PFSK-1 (cell line): ENCODE measurements around the gene PCDHA9.

Experiments used
- FOXP2 ChIP-seq: optimal IDR thresholded peaks from 2 replicates; pipeline ENCODE3; 2011; ENCODE audit warnings: borderline replicate concordance, control low read depth, inconsistent platforms; ENCODE audit not compliant: insufficient read depth; ENCODE audit errors: extremely low read length, extremely low read depth
- POLR2AphosphoS5 ChIP-seq: IDR thresholded peaks from 2 replicates; pipeline ENCODE4 v1.6.1; 2012; ENCODE audit warnings: low read depth, mild to moderate bottlenecking, control low read depth, low read length, moderate library complexity
- REST ChIP-seq, 2 experiments: IDR thresholded peaks; 2 replicates each; pipeline versions ENCODE4 v1.6.1 to v1.8.0; 2011 to 2012; ENCODE audit warnings: low read depth in 2 of 2, low read length in 2 of 2, control low read depth in 1 of 2, inconsistent platforms in 1 of 2, mild to moderate bottlenecking in 1 of 2, moderate library complexity in 1 of 2; ENCODE audit not compliant: insufficient read depth in 1 of 2
- SIN3A ChIP-seq: IDR thresholded peaks from 2 replicates; pipeline ENCODE4 v1.6.1; 2012; ENCODE audit warnings: mild to moderate bottlenecking, low read length, moderate library complexity, borderline replicate concordance; ENCODE audit not compliant: insufficient read depth
- TAF1 ChIP-seq: IDR thresholded peaks from 2 replicates; pipeline ENCODE4 v1.6.1; 2012; ENCODE audit warnings: low read length, control low read depth, borderline replicate concordance; ENCODE audit not compliant: insufficient read depth

Gene PCDHA9

GRCh38 chr5:140823475-140823874 lies 24.7 kb upstream of the PCDHA9 start:
- TF ChIP-seq POLR2AphosphoS5 = no peak
- no peak for TF ChIP-seq TAF1
- no peak for TF ChIP-seq FOXP2
- TF ChIP-seq REST (IDR thresholded peaks at IDR 0.05; ENCODE audit: insufficient read depth in 1 of 2, low read depth in 2 of 2, low read length in 2 of 2) = no peak
- no peak for TF ChIP-seq SIN3A

- no peak for TF ChIP-seq POLR2AphosphoS5
- no peak for TF ChIP-seq SIN3A
- TF ChIP-seq TAF1 = no peak
- no peak for TF ChIP-seq FOXP2
- TF ChIP-seq REST (IDR thresholded peaks at IDR 0.05; ENCODE audit: insufficient read depth in 1 of 2, low read depth in 2 of 2, low read length in 2 of 2) = no peak
These were observed 20.3 kb upstream of the PCDHA9 start, which contains the start of gene PCDHA6 for GRCh38 chr5:140827704-140828361. Gene PCDHA6 (plus strand): TSS chr5:140827960. CDS start chr5:140828092, 132 bp downstream.

DNA sequence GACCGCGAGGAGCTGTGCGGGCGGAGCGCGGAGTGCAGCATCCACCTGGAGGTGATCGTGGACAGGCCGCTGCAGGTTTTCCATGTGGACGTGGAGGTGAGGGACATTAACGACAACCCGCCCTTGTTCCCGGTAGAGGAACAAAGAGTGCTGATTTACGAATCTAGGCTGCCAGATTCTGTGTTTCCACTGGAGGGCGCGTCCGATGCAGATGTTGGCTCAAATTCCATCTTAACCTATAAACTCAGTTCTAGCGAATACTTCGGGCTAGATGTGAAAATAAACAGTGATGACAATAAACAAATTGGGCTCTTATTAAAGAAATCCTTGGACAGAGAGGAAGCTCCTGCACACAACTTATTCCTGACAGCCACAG lies 19.8 kb upstream of the PCDHA9 start:
- TF ChIP-seq FOXP2 (no peak), POLR2AphosphoS5 (no peak), TAF1 (no peak), REST (IDR thresholded peaks at IDR 0.05; ENCODE audit: insufficient read depth in 1 of 2, low read depth in 2 of 2, low read length in 2 of 2) (no peak)

DNA sequence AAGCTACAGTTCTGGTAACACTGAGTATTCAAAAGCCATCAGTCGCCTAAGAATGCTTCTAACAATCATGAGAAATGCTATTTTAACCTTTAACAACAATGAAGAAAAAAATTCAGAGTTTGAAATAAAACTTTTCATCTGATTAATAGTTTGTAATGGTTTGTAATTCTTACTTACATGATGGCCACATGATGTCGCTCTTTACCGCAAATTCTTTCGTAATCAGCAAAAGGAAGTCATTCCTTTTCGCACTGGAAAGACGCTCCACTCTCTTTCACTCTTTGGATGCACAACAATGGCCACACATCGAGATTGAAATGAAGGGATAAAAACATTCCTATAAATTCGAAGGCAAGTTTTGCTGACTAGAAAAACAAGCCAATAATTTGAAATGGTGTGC lies 14.2 kb upstream of the PCDHA9 start, which contains the start of gene PCDHA7:
Gene PCDHA7 (plus strand): TSS at position 277 of the 400 bp plus-strand sequence. CDS start 115 bp downstream, at position 392.
- TF ChIP-seq POLR2AphosphoS5 (no peak), FOXP2 (no peak), TAF1 (no peak), REST (IDR thresholded peaks at IDR 0.05; ENCODE audit: insufficient read depth in 1 of 2, low read depth in 2 of 2, low read length in 2 of 2) (no peak), SIN3A (no peak)
